HG03103 (cell line): ENCODE data around the gene RTCB.

ENCODE experiments used
- ATAC-seq: cut with Tn5 transposase; IDR thresholded peaks from one replicate; pipeline ENCODE4 v1.9.1; 2021; ENCODE audit warnings: low read depth; ENCODE audit not compliant: unreplicated experiment

RTCB gene

DNA sequence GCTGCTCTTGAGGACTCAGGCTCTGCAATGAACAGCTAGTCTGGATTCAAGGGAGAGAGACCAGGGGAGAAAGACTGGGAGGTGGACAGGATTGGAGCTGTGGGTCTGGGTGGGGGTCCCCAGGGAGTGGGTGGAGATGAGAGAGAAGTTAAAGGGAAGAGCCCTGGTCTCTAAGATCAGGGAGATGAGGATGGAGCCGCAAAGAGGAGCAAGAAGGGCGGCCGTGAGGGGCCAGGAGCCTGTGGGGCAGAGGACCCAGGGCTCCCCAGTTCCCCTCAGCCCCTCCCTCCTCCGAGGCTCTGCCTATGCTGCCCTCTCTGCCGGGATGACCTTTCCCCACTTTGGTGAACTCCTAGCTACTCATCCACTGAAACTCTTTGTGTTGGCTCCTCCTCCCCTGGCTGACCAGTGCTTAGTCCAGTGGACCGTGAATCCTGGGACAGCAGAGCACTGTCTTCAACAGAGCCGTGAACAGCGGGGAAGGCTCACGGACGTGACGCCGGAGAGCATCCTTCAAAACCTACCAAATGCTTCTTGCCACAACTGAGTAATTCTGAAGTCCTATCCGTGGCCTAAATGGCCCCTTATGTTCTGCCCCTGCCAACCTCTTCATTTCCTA, 70.8 kb downstream of the RTCB start:
- ATAC-seq: no peak

DNA sequence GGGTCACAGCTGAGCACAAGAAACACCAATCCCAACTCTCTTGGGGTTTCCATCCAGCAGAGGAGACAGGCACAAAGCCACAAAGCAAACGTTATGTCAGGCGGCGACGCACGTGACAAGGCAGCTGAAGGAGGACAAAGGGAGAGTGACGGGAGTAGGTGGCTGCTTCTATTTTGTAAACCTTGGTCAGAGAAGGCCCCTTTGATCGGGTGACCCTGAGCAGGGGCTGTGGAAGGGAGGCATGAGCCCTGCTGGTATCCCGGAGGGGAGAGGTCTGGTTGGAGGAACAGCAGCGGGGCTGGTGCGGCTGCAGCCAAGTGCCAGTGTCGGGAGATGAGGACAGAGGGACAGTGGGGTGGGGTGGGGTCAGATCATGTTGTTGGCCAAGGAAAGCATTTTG, 71.6 kb downstream of the RTCB start:
- ATAC-seq: no peak

DNA sequence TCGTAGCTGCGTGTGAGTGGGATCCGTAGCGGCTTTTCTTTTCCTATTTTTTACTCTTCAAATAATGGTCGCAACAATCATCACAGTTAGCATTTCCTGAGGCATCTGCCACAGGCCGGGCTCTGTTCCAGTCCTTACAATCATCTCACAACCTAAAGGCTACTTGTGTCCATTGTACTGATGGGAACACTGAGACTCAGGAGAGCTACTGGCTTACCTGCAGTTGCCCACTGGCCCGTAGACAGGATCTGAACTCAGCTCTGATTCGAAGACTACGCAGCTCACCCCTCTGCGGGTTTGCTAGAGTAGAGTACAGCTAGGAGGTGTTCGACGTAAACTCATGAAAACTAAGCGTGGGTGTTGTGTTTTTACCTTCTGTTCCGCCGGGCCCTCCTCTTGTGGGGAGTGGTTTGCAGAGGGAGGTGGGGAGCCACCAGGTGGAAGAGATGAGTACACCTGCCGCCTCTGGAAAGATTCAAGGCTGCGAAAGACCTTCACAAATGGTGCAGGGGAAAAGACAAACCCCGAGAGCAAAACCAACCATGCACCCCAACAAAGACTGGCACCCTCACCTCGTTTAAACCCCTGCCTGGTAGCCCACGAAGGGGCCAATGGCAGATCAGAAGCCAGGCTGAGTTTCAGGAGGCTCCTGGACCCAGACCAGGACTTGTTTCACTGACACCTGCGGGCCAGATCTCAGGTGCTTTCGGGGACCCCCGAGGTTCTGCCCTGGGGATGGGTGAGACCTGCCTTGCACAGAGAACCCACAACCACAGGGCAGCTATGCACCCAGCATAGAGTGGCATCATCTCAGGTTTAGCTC, 72.6 kb downstream of the RTCB start:
- no peak for ATAC-seq

DNA sequence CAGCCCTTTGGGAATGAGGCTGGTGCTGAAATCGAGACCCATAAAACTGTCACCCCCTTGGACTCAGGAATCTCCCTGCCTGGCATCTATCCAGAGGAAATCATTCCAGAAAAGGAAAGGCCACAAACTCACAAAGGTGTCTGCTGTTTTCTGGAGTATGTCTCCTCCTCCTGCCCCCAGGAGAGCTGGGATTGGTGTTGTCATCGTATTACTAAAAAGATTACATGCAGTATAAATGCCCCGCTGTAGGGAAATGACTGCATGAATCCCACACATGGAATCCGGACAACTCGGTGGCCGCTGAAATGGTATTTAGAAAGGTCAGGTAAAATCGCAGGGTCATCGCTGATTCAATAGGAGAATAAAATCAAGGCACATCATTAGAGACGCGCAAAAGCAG, 73.3 kb downstream of the RTCB start:
- no peak for ATAC-seq
